B cell (primary cell): ENCODE results near the gene KMO.

Source experiments
- EZH2 ChIP-seq: IDR thresholded peaks from 2 replicates; pipeline ENCODE4 v1.6.1; 2012; ENCODE audit warnings: borderline replicate concordance, low read depth, mild to moderate bottlenecking, moderate library complexity, low read length; ENCODE audit not compliant: insufficient read depth, poor library complexity, severe bottlenecking
- TF ChIP-seq, protein P1 (sequence below): fragments of 200-600 bp; IDR thresholded peaks from one replicate; pipeline ENCODE4 v1.8.0; 2022; ENCODE audit warnings: antibody characterized with exemption, mild to moderate bottlenecking

DNA sequence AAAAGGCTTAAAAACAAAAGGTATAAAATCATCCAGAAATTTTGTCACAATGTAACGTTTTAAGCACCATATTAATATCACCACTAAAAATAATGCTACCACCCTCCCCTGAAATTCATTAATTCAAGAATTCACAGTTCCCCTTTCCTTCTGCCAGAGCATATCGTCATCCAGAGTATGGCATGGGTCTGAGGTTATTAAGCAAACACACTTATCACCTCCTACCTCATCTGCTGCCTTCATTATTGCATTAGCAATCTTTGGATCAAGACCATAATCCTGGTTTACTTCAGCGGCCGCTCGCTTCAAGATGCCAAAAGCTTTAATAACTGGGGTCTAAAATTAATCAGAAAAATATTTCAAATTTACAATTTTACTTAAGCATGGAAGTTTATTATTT, 18.8 kb upstream of the KMO start:
- no peak for TF ChIP-seq EZH2
- TF ChIP-seq, protein P1, sequence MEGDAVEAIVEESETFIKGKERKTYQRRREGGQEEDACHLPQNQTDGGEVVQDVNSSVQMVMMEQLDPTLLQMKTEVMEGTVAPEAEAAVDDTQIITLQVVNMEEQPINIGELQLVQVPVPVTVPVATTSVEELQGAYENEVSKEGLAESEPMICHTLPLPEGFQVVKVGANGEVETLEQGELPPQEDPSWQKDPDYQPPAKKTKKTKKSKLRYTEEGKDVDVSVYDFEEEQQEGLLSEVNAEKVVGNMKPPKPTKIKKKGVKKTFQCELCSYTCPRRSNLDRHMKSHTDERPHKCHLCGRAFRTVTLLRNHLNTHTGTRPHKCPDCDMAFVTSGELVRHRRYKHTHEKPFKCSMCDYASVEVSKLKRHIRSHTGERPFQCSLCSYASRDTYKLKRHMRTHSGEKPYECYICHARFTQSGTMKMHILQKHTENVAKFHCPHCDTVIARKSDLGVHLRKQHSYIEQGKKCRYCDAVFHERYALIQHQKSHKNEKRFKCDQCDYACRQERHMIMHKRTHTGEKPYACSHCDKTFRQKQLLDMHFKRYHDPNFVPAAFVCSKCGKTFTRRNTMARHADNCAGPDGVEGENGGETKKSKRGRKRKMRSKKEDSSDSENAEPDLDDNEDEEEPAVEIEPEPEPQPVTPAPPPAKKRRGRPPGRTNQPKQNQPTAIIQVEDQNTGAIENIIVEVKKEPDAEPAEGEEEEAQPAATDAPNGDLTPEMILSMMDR: no peak
